ENCODE measurements around the gene SF3B6.
"Not testable (repeated sequence)": the region's sequence is repeated elsewhere in the genome, so short reads cannot be mapped to it uniquely, and the experiment has no call there.

The SF3B6 gene, protein sequence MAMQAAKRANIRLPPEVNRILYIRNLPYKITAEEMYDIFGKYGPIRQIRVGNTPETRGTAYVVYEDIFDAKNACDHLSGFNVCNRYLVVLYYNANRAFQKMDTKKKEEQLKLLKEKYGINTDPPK

DNA sequence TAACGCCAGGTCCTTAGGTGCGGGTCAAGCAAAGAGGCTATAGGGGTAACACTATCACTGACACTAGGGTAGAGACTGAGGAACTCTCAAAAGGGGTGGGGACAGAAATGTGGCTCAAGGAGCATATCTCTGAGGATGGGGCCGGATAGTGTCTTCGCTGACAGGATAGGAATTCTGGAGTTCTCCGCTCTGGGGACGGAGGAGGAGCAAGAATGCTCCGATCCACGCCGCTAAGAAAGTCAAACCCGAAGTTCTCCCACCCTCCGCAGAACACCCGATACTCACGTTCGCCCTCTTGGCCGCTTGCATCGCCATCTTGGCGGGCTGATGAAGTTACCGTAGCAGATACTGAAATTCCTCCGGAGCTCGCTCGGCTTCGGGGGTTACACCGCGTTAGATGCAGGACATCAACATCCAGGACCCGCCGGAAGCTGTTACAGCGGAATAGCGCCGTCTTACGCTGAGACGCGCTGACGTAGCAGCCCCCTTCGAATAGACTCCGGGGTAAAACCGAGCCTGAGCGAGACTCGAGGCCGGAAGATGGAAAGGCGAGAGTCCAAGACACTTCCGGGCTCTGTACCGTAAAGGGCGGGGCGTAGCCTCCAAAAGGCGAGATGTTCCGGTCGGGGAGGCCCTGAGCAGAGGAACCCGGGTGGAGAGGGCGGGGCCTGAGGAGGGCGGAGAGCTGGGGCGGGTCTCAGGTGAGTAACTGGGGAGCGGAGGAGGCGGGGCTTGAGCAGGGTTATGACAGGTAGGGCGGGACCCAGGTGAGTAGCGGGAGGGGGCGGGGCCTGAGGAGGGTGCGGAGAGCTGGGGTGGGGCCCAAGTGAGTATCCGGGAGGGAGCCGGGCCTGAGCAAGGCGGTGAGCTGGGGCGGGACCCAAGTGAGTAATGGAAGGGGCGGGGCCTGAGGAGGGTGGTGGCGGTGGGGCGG, at the start of gene SF3B6:
Gene SF3B6, minus strand, starts transcription at position 412 of the 934 bp plus-strand sequence. Its CDS starts 97 bp downstream, at position 315.
- FAIRE-seq: peak; percentile 77

DNA sequence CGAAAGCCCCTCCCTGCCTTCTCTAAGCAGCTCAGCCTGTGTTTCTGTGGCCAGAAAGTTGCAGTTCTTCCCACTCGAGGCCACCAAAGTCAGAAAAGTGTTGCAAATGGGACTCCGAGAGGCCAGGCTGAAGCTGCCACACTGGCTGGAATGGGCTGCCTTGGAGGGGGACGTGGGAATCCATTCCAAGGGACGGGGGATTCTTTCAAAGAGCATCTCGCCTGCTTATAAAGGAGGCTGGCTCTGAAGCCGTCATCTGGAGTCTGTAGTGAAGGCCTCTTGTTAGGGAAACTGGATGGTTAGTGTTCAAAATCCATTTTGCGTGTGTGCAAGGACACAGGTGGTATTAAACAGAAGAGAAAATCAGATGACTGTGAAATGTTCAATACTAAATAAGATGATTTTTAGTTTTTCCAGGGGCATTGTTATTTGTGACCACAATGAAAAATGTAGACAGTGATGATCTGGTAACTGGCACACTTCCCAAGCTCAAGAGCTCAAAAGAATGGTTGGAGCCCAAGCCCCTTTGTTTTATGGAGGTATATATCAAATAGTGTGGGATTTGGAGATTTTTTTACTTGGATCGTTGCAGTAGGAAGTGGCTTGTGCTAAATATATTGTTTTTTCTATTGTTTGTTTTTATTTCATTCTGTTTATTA, 47.9 kb upstream of the SF3B6 start:
- FAIRE-seq: no peak

DNA sequence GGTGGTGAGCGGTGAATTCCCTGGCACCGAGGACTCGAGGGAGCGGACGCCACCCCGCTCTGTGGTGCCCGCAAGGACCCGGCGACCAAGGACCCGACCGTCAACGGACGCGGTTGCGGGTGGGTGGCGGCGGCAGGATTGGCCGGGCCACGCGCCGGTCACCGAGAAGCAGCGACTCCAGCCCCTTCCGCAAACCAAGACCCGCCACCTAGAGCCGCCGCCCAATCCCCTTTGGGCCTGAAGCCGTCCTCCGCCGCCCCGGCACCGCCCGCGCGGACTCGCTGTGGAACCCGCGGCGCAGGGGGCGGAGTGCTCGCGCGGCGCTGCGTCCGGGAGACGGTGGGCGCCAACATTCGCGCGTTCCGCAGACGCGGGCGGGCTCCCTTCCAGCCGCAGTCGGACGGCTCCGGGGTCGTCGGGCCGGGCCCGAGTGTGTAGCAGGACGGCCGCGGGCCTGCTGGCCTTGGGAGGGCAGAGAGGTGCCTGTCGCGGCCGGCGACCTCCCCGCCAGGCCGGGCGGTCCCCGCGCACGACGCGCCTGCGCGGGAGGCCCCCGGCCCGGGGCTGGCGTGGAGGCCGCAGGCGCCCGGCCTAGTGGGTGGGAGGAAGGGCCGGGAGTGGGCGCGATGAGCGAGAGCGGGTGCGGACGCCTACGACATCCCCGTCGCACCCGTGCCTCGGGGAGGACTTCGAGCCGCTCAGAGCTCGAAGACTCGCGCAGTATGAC, 47.2 kb upstream of the SF3B6 start, which contains the start of the genes FAM228B and PFN4:
Gene FAM228B, plus strand, starts transcription at position 275 of the 727 bp plus-strand sequence. CDS start 893 bp downstream, outside the sequence.
Gene PFN4, minus strand, starts transcription at position 140 of the 727 bp plus-strand sequence. CDS start 799 bp downstream, outside the sequence.
- FAIRE-seq: no peak

DNA sequence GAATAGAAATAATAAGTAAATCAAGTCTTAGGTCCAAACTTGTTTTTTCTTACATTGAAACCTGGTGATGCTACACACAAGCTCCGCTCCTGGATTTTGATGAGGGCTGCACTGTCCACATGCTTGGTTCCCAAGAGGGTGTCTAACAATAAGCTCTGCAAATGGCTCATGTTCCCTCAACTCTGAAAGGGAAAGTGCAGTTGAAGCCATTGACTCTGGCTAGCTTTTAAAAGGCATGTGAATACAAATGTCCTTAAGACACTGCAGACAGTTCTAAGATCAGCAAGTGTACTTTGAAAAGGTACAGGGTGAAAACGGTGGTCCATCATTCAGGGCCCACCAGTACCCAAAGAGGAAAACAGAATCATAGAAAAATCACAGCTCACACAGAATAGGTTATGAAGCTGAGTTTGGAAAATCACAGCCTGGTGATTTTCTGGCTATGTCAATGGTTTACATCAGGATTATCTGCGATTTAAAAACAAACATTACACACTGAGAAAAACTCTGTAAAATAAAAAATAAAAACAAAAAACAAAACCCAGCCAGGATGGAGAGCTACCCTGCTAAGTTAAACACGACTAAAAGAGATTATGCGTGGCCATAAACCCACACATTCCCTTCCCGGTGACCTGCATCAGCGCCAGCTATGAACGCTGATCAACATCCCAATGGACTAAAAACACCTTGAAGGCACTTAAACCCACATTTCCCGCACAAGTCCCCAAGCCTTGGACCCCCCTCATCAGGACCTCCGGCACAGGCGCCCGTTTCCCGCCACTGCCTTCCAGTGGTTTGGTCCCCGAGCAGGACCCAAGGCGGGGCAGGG, 46.5 kb upstream of the SF3B6 start:
- no peak for FAIRE-seq

DNA sequence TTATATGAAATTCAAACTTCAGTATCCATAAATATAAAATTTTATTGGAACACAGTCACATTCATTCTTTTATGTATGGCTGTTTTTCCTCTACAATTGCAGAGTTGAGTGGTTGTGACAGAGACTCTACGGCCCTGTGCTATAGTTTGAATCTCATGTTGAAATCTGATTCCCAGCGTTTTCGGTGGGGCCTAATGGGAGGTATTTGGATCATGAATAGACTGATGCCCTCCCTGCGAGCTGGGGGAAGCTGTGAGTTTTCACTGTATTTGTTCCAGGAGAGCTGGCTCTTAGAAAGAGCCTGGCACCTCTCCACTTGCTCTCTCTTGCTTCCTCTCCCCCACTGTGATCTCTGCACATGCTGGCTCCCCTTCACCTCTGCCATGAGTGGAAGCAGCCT, 45.3 kb upstream of the SF3B6 start:
- FAIRE-seq: no peak

DNA sequence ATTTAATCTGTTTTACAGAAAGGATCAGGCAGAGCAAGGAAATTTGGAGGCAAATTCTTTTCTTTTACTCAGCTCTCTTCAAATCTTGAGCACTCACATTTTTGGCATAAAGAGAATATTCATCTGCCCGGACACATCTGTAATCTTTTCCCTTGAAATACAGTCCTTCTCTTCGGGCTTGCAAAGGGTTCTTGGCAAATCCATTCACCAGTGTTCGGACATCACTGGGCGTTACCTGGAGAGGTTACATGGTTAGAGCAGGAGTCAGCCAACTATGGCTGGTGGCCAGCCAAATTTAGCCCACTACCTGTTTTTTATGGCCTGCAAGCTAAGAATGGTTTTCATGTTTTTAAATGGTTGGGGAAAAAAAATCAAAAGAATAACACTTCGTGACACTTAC, 44.9 kb upstream of the SF3B6 start:
- no peak for FAIRE-seq

DNA sequence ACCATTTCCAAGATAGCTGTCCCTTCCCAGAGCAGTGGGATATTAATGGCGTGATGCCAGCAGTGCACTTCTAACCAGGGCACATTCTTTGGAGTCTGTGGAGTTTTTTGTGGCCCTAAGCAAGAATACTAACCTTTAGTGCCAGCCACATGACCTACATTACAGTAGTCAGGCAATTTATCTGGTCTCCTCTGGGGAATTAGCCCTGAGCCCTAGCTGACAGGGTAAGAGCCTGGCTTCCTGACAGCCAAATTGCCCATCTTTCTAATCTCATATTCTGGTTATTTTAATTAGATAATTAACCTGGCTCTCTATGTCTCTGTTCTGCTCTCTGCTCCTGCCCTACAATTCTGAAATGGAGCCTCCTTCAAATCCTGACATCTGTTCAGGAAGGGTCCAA, 41.8 kb upstream of the SF3B6 start:
- no peak for FAIRE-seq

DNA sequence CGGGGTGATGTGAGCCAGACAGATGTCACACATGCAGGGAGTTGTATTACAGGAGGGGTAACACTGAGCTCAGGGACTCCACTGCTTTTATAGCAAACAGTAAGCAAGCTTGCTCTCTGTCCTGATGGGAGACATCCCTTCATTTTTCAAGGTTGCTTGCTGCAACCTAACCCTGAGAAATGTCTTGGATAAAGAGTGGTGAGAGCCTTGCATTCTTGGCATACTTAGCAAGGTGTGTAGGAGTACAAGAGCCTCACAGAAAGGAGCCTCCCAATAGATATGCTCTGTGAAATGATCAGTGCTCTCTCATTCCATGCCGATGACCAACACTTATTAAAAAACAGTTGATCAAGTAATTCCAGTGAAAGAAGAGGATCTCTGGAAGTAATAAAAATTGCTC, 38.9 kb upstream of the SF3B6 start:
- FAIRE-seq: no peak

DNA sequence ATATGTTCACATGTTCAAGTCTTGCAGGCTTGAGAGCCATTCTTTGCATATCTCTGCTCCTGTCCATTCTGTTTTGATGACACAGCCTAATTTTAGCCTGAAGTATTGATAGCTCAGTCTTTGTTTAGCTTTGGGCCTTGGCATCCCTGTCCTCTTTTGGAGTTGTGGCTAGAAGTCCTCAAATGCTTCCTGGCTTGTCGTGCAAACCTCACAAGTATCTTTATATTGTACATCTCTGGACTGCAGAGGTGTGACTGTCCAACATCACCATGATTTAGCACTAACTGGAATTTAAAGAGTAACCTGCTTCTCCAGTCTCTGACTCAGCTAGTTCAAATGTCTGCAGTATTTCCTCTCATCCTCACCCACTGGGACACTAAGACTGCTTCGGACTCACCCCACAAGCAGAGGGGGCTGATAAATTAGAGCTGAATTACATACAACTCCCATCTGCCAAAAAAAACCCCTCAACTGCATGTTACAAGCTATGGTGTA, 35.3 kb upstream of the SF3B6 start:
- FAIRE-seq: no peak

DNA sequence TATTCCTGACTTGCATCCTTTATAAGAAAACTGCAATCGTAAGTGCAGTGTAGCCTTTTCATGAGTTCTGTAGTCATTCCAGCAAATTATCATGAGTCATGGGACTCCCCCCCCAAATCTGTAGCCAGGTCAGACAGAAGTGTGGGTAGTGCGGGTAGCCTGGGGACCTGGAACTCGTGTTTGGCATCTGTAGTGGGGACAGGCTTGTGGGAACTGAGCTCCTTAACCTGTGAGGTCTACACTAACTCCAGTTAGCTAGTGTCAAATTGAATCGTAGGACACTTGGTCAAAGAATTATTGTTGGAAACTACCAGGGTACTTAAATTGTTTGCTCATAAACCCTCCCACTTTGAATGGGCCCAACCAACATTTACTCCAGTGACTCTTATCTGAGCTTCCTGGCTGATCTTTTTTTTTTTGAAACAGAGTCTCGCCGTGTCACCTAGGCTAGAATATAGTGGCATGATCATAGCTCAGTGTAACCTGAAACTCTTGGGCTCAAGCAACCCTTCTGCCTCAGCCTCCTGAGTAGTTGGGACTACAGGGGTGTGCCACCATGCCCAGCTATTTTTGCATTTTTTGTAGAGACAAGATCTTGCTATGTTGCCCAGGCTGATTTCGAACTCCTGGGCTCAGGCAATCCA, 34.7 kb upstream of the SF3B6 start:
- no peak for FAIRE-seq

DNA sequence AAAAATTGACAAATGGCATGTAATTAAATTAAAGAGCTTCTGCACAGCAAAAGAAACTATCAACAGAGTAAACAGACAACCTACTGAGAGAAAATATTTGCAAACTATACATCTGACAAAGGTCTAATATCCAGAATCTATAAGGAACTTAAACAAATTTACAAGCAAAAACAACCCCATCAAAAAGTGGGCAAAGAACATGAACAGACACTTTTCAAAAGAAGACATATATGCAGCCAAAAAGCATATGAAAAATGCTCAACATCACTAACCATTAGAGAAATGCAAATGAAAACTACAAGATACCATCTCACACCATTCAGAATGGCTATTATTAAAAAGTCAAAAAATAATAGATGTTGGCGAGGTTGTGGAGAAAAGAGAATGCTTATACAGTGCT, 33.3 kb upstream of the SF3B6 start:
- FAIRE-seq: not testable (repeated sequence)

DNA sequence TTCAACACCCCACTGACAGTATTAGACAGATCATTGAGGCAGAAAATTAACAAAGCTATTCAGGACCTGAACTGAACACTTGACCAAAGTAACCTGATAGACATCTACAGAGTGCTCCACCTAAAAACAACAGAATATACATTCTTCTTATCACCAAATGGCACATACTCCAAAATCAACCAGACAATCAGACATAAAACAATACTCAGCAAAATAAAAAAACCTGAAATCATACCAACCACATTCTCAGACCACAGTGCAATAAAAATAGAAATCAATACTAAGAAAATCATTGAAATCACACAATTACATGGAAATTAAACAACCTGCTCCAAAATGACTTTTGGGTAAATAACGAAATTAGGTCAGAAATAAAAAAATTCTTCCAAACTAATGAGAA, 31.2 kb upstream of the SF3B6 start:
- no peak for FAIRE-seq

DNA sequence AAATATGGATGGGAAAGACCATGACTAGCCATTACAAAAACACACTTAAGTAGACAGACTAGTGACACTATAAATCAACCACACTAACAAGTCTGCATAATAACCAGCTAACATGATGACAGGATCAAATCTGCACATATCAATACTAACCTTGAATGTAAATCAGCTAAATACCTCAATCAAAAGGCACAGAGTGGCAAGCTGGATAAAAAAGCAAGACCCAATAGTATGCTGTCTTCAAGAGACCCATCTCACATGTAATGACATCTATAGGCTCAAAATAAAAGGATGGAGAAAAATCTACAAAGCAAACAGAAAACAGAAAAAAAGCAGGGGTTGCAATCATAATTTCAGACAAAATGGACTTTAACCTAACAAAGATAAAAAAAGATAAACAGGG, 30.7 kb upstream of the SF3B6 start:
- FAIRE-seq: no peak

DNA sequence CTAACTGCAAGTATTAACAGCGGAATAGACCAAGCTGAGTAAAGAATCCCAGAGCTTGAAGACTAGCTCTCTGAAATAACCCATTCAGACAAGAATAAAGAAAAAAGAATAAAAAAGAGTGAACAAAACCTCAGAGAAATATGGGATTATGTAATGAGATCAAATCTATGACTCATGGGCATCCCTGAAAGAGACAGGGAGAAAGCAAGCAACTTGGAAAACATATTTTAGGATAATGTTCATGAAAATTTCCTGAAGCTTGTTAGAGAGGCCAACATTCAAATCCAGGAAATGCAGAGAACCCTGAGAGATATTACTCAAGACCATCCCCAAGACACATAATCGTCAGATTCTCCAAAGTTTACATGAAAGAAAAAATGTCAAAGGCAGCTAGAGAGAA, 29.7 kb upstream of the SF3B6 start:
- no peak for FAIRE-seq

DNA sequence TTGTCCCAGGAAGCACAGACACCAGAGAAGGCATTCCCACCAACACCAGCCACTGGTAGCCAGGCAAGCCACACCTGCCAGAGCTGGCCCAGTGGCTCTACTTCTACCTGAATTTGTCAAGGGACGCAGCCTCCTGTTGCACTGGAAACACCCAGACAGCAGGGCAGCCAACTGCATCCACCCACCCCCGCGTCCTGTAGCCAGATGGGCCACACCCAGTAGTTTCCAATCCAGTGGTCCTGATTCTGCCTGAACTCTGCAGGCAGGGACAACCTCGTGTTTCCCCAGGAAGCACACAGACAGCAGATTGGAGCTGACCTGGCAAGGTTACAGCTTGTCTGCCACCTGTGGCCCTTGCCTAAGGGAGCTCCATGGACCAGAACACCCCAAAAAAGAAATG, 28.8 kb upstream of the SF3B6 start:
- FAIRE-seq: no peak

DNA sequence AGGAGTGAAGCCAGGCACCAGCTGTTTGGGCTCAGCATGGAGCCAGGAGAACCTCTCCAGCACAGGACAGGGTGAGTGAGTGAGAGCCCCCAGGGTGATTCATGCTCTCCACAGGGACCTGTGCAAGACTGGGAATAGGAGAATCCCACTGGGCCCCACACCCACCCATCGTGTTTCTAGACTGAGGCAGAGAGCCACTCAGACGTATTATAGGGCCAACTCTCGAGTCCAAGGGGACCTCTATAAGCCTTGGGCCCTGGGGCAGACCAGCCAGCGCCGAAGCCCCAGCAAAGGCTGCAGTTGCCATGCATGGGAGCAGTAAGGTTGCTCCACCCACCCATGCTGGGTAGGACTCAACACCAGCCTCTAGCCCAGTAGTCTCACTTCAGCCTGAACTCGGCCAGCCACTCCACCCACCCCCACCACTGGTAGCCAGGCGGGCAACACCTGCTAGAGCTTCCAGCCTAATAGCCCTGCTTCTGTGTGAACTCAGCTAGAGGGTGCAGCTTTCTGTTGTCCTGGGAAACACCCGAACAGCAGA, 28.1 kb upstream of the SF3B6 start:
- FAIRE-seq: no peak

DNA sequence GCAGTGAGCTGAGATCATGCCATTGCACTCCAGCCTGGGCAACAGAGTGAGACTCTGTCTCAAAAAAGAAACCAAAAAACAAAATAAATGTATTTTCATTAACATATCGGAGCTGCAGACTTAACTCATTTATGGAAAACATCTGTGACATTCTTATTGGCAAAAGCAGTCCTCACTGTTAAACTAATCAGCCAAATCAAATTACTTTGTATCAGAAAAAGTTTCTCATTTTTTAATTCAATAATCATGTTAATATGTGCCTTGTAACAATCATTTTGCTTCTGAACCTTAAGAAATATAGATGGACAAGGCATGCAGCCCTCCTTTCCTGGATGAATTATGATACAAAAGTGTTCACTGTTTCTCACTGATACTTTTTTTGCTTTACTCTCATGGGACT, 26.6 kb upstream of the SF3B6 start:
- FAIRE-seq: no peak

DNA sequence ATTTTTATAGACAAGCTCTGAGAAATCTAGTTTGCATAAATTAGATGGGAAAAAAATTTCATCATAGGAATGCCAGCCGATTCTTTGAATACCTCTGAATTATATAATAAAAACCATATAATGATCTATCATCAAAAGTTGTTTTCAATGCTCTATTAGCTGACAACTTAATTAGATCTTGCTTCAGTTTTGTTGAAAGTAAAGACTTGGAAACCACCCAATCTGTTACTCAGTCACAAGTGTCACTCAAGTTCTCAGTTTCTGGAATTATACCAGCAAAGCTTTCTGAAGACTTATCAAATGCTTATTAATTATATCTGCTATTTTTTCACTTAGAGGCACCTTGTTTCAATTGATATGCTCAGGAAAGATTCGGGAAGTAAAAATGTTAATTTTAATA, 25.9 kb upstream of the SF3B6 start:
- FAIRE-seq: no peak

DNA sequence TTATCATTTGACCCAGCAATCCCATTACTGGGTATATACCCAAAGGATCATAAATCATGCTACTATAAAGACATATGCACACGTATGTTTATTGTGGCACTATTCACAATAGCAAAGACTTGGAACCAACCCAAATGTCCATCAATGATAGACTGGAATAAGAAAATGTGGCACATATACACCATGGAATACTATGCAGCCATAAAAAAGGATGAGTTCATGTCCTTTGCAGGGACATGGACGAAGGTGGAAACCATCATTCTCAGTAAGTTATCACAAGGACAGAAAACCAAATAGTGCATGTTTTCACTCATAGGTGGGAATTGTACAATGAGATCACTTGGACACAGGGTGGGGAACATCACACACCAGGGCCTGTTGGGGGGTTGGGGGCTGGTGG, 24.6 kb upstream of the SF3B6 start:
- not testable (repeated sequence) for FAIRE-seq

DNA sequence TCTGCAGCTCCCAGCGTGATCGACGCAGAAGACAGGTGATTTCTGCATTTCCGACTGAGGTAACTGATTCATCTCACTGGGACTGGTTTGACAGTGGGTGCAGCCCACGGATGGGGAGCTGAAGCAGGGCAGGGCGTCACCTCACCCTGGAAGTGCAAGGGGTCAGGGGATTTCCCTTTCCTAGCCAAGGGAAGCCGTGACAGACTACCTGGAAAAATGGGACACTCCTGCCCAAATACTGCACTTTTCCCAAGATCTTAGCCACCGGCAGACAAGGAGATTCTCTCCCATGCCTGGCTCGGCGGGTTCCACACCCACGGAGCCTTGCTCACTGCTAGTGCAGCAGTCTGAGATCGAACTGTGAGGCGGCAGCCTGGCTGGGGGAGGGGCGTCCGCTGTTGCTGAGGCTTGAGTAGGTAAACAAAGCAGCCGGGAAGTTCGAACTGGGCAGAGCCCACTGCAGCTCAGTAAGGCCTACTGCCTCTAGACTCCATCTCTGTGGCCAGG, 19.1 kb upstream of the SF3B6 start:
- not testable (repeated sequence) for FAIRE-seq

DNA sequence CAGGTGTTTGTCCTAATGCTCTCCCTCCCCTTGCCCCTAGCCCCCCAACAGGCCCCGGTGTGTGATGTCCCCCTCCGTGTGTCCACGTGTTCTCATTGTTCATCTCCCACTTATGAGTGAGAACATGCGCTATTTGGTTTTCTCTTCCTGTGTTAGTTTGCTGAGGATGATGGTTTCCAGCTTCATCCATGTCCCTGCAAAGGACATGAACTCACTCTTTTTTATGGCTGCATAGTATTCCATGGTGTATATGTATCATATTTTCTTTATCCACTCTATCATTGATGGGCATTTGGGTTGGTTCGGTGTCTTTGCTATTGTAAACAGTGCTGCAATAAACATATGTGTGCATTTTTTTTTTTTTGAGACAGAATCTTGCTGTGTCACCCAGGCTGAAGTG, 17.1 kb upstream of the SF3B6 start:
- not testable (repeated sequence) for FAIRE-seq
